Fibroblast of villous mesenchyme (primary cell): ENCODE measurements around the gene UBE2B. TPM values are rescaled to one million over a fixed set of nuclear protein-coding genes. Genes with fewer than 3 reads are reported as not detected.
A peak's percentile ranks its signal among the peaks of the same experiment; 100 is the strongest.
"Not testable (repeated sequence)": the region's sequence is repeated elsewhere in the genome, so short reads cannot be mapped to it uniquely, and the experiment has no call there.

Experiments used
- DNase-seq: peaks from one replicate; pipeline ENCODE4 v3.0.0-alpha.2; 2010; ENCODE audit warnings: low read depth
- H3K4me3 ChIP-seq: 2 replicates; pipeline ENCODE4 v1.5.1; 2011; ENCODE audit warnings: low read depth, mild to moderate bottlenecking, low read length
- CTCF ChIP-seq: IDR thresholded peaks from 2 replicates; pipeline ENCODE4 v1.5.1; 2012; ENCODE audit warnings: low read depth, mild to moderate bottlenecking, low read length; ENCODE audit not compliant: insufficient read depth
- total RNA-seq: library from RNA; depleted of rRNA; stranded (reverse); fragments of >200 nt; gene quantifications from 2 replicates; pipeline ENCODE4 v1.2.3, GENCODE V29; 2012

The UBE2B gene
- total RNA-seq, result 20.3 and 28.9 TPM in 2 replicates

DNA sequence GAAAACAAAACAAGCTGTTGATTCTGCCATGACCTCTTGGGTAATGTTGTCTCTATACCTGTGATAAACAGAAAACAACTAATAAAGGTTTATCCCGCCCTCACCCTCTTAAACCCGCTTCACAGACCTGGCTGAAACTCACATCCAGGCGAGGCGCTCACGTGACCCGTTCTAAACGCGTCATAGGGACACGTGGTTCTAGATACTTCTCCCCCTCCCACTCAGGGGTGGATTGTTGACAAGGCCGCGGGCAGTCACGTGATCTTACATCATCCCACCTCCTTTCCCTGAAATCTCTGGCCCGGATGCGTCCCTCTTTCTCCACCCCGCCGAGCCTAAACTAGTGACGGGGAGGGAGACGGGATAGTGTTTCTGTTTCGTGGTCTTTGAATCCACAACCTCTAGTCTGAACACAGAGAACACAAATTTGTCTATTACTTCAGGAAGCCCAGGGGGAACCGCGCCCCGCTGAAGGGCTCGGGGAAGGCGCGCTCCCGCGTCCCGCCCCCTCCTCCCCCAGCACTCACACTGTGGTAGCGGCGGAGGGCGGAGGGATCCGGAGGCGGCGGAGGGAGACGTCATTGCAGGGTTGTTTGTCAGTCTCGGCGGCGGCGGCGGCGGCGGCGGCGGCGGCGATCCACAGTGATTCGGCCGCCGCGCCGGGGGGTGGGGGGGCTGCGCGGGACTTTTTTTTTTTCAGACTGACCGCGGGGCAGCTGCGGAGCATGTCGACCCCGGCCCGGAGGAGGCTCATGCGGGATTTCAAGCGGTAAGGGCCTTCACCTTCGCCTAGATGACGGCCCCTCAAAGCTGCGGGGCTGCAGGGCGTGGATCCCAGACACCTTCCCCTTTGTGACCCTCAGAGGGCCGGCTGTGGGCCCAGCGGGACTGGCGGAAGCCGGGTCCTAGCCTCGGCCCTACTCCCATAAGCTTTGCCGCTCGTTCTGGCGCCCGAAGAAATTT is at the start of gene UBE2B:
Gene UBE2B (plus strand): TSS at position 699 of the 963 bp plus-strand sequence. CDS start 27 bp downstream, at position 726.
- DNase-seq, result peak; percentile 100
- H3K4me3 ChIP-seq, result peak within 1 kb of the TSS; percentile 99

DNA sequence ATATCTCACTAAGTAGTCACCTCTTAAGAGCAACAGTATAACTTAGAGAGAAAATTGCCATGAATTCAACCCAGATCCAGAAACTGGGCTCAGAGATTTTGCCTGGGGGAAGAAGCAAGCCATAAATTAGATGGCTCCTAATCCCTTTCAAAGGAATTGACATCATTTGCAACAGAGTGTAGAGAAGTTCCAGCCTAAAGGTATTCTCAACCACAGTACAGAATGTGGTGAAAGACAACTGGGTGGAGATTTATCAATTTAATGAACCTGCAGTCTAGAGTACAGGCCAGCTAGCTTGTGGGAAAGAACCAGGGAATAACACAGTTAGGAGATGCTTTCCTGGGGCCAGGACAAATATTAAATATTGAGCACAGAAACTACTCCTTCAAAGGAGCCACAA is 44.0 kb upstream of the UBE2B start:
- no peak for TF ChIP-seq CTCF
- no peak for DNase-seq
- no peak overlapping the region for H3K4me3 ChIP-seq

More for the DNA sequence above, at the start of gene UBE2B:
- no peak for TF ChIP-seq CTCF

DNA sequence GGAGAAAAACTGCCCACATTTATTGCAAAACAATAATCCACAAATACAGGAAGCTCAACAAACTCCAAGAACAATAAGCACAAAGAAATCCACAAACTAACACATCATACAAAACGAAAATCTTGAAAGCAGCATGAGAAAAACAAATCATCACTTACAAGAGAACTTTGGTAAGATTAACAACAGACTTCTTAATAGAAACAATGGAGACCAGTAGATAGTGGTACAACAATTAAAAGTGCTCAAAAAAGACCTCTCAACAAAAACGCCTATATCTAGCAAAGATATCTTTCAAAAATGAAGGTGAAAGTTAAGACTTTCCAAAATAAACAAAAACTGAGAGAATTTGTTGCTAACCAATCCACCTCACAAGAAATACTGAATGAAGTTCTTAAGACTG is 42.8 kb upstream of the UBE2B start:
- no peak overlapping the region for H3K4me3 ChIP-seq
- TF ChIP-seq CTCF, result no peak
- no peak for DNase-seq

- not testable (repeated sequence) for H3K4me3 ChIP-seq, DNase-seq
Measured at GRCh38 chr5:134336833-134337232, 34.5 kb upstream of the UBE2B start.

GRCh38 chr5:134343500-134343899 is 27.9 kb upstream of the UBE2B start:
- peak; percentile 11 for DNase-seq

GRCh38 chr5:134345476-134345875 is 25.9 kb upstream of the UBE2B start:
- not testable (repeated sequence) for DNase-seq, H3K4me3 ChIP-seq

More at GRCh38 chr5:134343500-134343899, 27.9 kb upstream of the UBE2B start:
- H3K4me3 ChIP-seq, result not testable (repeated sequence)

DNA sequence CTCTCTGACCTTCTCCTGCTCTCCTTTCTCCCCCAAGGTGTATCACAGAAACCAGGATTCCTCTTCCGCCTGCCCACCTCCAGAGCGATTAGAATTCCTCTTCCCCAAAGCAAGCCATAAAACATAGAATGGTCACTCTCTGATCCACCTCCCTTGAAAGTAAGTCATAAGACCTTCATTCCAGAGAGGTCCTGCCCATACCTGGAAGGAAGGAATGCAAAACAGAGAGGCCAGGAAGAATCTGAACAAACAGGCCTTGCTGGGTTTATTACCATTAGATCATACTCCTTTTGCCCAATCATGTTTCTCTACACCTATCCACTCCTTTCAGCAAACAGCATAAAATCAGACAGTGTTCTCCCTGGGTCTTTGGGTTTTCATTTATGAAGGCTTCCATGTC is 25.4 kb upstream of the UBE2B start:
- H3K4me3 ChIP-seq, result no peak overlapping the region
- TF ChIP-seq CTCF, result no peak
- no peak for DNase-seq

GRCh38 chr5:134349463-134349862 is 21.9 kb upstream of the UBE2B start:
- no peak for TF ChIP-seq CTCF
- DNase-seq, result no peak
- no peak overlapping the region for H3K4me3 ChIP-seq
